ENCODE results near the gene ZFAND2B. TPM values are rescaled to one million over a fixed set of nuclear protein-coding genes. Genes with fewer than 3 reads are reported as not detected.

The ZFAND2B gene
- total and polyA plus RNA-seq, 2 experiments from 2014 or later, result 16.3 to 30.0 TPM

GRCh38 chr2:219157396-219157795 is 49.2 kb upstream of the ZFAND2B start (continued):
- TF ChIP-seq ZNF462 (CRISPR knock-in tag; IDR thresholded peaks at IDR 0.05) (no peak), EZH2phosphoT487 (IDR thresholded peaks at IDR 0.05; ENCODE audit: unreplicated experiment) (no peak), NANOG (IDR thresholded peaks at IDR 0.05; ENCODE audit: borderline replicate concordance) (no peak), ZNF114 (CRISPR knock-in tag; IDR thresholded peaks at IDR 0.05) (no peak), CREB1 (CRISPR knock-in tag; IDR thresholded peaks at IDR 0.05; ENCODE audit: low read depth) (no peak), POLR2AphosphoS5 (IDR thresholded peaks at IDR 0.05; ENCODE audit: low read depth) (no peak), JUNB (IDR thresholded peaks at IDR 0.05; ENCODE audit: unreplicated experiment) (no peak), EZH2 (IDR thresholded peaks at IDR 0.05; ENCODE audit: low read depth, unreplicated experiment) (no peak), ZNF331 (CRISPR knock-in tag; IDR thresholded peaks at IDR 0.05; ENCODE audit: low read depth) (no peak), REST (IDR thresholded peaks at IDR 0.05; ENCODE audit: unreplicated experiment) (no peak)

Data from GM23338 (cell line).